Liver (tissue), 9 donors: ENCODE measurements around the gene SLU7. TPM values are rescaled to one million over a fixed set of nuclear protein-coding genes. Genes with fewer than 3 reads are reported as not detected.

Experiments used
- DNase-seq: peaks from one replicate; pipeline ENCODE4 v3.0.0-alpha.2; 2017; ENCODE audit warnings: low spot score
- H3K27ac ChIP-seq, 2 donors: one replicate each; pipeline ENCODE4 v1.7.0; 2013; ENCODE audit warnings: inconsistent platforms in 2 of 2, low read length in 2 of 2, control low read depth in 1 of 2, low read depth in 1 of 2, mild to moderate bottlenecking in 1 of 2
- H3K27me3 ChIP-seq, 4 donors: one replicate each; pipeline versions ENCODE4 v1.6.1 to v1.7.0; 2013; ENCODE audit warnings: low read length in 3 of 4, inconsistent platforms in 1 of 4, mild to moderate bottlenecking in 1 of 4, moderate library complexity in 1 of 4; ENCODE audit not compliant: control insufficient read depth in 4 of 4, insufficient read depth in 4 of 4
- H3K36me3 ChIP-seq, 4 donors: one replicate each; pipeline versions ENCODE4 v1.6.1 to v1.7.0; 2013; ENCODE audit warnings: low read length in 3 of 4, mild to moderate bottlenecking in 3 of 4, low read depth in 1 of 4, moderate library complexity in 1 of 4; ENCODE audit not compliant: control insufficient read depth in 4 of 4, insufficient read depth in 3 of 4
- H3K4me1 ChIP-seq, 4 donors: one replicate each; pipeline versions ENCODE4 v1.6.1 to v1.7.0; 2013; ENCODE audit warnings: low read length in 3 of 4, mild to moderate bottlenecking in 3 of 4, moderate library complexity in 1 of 4; ENCODE audit not compliant: control insufficient read depth in 4 of 4, insufficient read depth in 4 of 4
- H3K4me3 ChIP-seq, 3 donors: one replicate each; pipeline versions ENCODE4 v1.6.1 to v1.7.0; 2013; ENCODE audit warnings: low read length in 3 of 3, control low read depth in 1 of 3, low read depth in 1 of 3, mild to moderate bottlenecking in 1 of 3
- H3K9ac ChIP-seq, 2 donors: one replicate each; pipeline ENCODE4 v1.7.0; 2013; ENCODE audit warnings: low read length in 2 of 2, mild to moderate bottlenecking in 2 of 2, moderate library complexity in 2 of 2, control low read depth in 1 of 2, low read depth in 1 of 2
- H3K9me3 ChIP-seq, 4 donors: one replicate each; pipeline versions ENCODE4 v1.6.1 to v1.7.0; 2013; ENCODE audit warnings: low read length in 3 of 4; ENCODE audit not compliant: control insufficient read depth in 4 of 4
- EGR1 ChIP-seq, 2 donors: IDR thresholded peaks; 2 replicates each; pipeline ENCODE4 v1.6.1; 2016 to 2018; ENCODE audit warnings: antibody characterized with exemption in 2 of 2, low read depth in 2 of 2
- FOXA1 ChIP-seq: IDR thresholded peaks from 2 replicates; pipeline ENCODE4 v1.6.1; 2016; ENCODE audit warnings: antibody characterized with exemption
- FOXA2 ChIP-seq: IDR thresholded peaks from 2 replicates; pipeline ENCODE4 v1.6.1; 2016; ENCODE audit warnings: antibody characterized with exemption
- GABPA ChIP-seq, 2 donors: IDR thresholded peaks in 1 of 2; conservative IDR thresholded peaks in 1 of 2; 2 replicates each; pipeline ENCODE4 v1.6.1; 2016; ENCODE audit warnings: antibody characterized with exemption in 2 of 2, mild to moderate bottlenecking in 1 of 2, moderate library complexity in 1 of 2
- HNF4A ChIP-seq, 2 donors: conservative IDR thresholded peaks; 2 replicates each; pipeline ENCODE4 v1.6.1; 2016; ENCODE audit warnings: antibody characterized with exemption in 2 of 2, mild to moderate bottlenecking in 2 of 2
- HNF4G ChIP-seq: IDR thresholded peaks from 2 replicates; pipeline ENCODE4 v1.6.1; 2016; ENCODE audit warnings: antibody characterized with exemption
- JUND ChIP-seq, 2 donors: IDR thresholded peaks; 2 replicates each; pipeline ENCODE4 v1.6.1; 2016; ENCODE audit warnings: antibody characterized with exemption in 2 of 2
- NR2F2 ChIP-seq: IDR thresholded peaks from 2 replicates; pipeline ENCODE4 v1.6.1; 2016; ENCODE audit warnings: antibody characterized with exemption
- RAD21 ChIP-seq, 2 donors: IDR thresholded peaks; 2 replicates each; pipeline ENCODE4 v1.6.1; 2016; ENCODE audit warnings: antibody characterized with exemption in 2 of 2, mild to moderate bottlenecking in 2 of 2
- RXRA ChIP-seq, 2 donors: IDR thresholded peaks; 2 replicates each; pipeline ENCODE4 v1.6.1; 2017 to 2018; ENCODE audit warnings: antibody characterized with exemption in 2 of 2, mild to moderate bottlenecking in 1 of 2
- SP1 ChIP-seq: IDR thresholded peaks from 2 replicates; pipeline ENCODE4 v1.6.1; 2018; ENCODE audit warnings: antibody characterized with exemption, mild to moderate bottlenecking
- TAF1 ChIP-seq: conservative IDR thresholded peaks from 2 replicates; pipeline ENCODE4 v1.6.1; 2016; ENCODE audit warnings: antibody characterized with exemption, mild to moderate bottlenecking
- YY1 ChIP-seq: IDR thresholded peaks from 2 replicates; pipeline ENCODE4 v1.6.1; 2016; ENCODE audit warnings: antibody characterized with exemption, mild to moderate bottlenecking
- WGBS: extraction: QIAGEN DNeasy Blood & Tissue Kit; methylation state at CpG from one replicate; pipeline ENCODE4 v1.1.7; 2013; 5-methylcytosine and 5-hydroxymethylcytosine counted together
- polyA plus RNA-seq, 2 donors: library from polyadenylated mRNA; stranded (reverse) in 1 of 2; unstranded in 1 of 2; fragments of 200-250 nt in 1 of 2; fragments of >200 nt in 1 of 2; fragmentation: Nextera tagmentation in 1 of 2; extraction: Ambion mirVana in 1 of 2; gene quantifications; one replicate each; pipeline versions ENCODE4 v1.2.1 to v1.2.3, GENCODE V29; 2013 to 2015
- total RNA-seq, 2 donors: library from RNA; depleted of rRNA; stranded (reverse); fragments of >200 nt; gene quantifications; one replicate each; pipeline ENCODE4 v1.2.3, GENCODE V29; 2014
- TF ChIP-seq, protein P1 (sequence below): IDR thresholded peaks from 2 replicates; pipeline ENCODE4 v1.6.1; 2016; ENCODE audit warnings: antibody characterized with exemption
- TF ChIP-seq, protein P2 (sequence below): IDR thresholded peaks from 2 replicates; pipeline ENCODE4 v1.6.1; 2016; ENCODE audit warnings: antibody characterized with exemption, mild to moderate bottlenecking
- TF ChIP-seq, protein P3 (sequence below): IDR thresholded peaks from 2 replicates; pipeline ENCODE4 v1.6.1; 2016; ENCODE audit warnings: antibody characterized with exemption
- TF ChIP-seq, protein P4 (sequence below): IDR thresholded peaks from 2 replicates; pipeline ENCODE4 v1.6.1; 2016; ENCODE audit warnings: antibody characterized with exemption
- TF ChIP-seq, protein P5 (sequence below): fragments of 150-350 bp; IDR thresholded peaks from 2 replicates; pipeline ENCODE4 v1.5.1; 2017; ENCODE audit warnings: improper control_type of control experiment, low read depth, low read length; ENCODE audit not compliant: missing input control
- donor health status: healthy.
- donor health status: healthy.
- donor health status: healthy.
- donor health status: healthy.
- donor health status: healthy.

The SLU7 gene
- total and polyA plus RNA-seq, 4 donors: 7.1 to 21.8 (median 17.6) TPM

DNA sequence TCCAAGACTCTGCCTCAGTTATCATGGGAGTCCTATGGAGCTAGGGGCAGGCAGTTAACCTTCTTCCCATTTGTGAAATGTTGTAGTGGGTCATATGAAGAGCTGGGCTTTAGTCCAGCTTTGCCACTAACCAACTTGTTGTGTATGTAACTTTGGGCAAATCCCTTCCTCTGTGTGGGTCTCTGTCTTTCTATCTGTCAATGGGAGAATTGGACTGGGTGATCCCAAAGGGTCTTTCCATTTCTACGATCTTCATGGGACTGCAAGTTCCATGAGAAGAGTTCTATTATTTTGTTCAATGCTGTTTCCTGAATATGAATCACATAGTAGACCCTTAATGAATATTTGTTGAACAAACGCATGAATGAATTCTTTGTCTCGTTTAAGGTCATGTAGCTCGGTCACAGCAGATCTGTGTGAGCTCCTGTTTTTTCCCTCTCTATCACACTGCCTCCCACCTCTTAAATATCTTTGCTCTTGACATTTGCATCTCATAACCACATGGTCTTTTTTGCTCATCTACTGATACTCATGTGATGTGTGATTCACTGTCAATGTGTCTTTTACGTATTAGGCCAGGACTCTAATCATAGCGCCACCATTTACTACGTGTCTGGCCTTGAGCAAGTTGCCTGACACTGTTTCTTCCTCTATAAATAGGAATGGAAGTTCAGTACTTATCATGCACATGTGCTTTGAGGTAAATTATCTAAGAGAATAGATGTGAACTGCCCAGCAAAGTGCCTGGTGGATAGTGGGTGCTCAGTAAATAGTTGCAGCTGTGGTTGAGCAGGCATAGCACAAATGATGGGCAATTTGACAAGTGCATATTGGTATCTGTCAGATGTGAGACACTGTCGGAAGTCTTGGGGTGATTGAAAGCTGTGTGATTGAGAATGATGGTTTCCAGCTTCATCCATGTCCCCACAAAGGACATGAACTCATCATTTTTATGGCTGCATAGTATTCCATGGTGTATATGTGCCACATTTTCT, 40.2 kb upstream of the SLU7 start:
- Histone ChIP-seq H3K4me3 (no peak overlapping the region), H3K36me3 (no peaks in the 10 kb centered on the region), H3K9me3 (no peaks in the 10 kb centered on the region), H3K27me3 (peaks cover 0 to 2% (median under 1%) of the 10 kb centered on the region in 4 donors), H3K4me1 (no peaks in the 10 kb centered on the region), H3K9ac (no peak overlapping the region), H3K27ac (no peak overlapping the region)
- TF ChIP-seq EGR1 (IDR thresholded peaks at IDR 0.05; ENCODE audit: low read depth in 2 of 2): no peak
- TF ChIP-seq, protein P1, sequence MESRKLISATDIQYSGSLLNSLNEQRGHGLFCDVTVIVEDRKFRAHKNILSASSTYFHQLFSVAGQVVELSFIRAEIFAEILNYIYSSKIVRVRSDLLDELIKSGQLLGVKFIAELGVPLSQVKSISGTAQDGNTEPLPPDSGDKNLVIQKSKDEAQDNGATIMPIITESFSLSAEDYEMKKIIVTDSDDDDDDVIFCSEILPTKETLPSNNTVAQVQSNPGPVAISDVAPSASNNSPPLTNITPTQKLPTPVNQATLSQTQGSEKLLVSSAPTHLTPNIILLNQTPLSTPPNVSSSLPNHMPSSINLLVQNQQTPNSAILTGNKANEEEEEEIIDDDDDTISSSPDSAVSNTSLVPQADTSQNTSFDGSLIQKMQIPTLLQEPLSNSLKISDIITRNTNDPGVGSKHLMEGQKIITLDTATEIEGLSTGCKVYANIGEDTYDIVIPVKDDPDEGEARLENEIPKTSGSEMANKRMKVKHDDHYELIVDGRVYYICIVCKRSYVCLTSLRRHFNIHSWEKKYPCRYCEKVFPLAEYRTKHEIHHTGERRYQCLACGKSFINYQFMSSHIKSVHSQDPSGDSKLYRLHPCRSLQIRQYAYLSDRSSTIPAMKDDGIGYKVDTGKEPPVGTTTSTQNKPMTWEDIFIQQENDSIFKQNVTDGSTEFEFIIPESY: no peak
- no peak for TF ChIP-seq RXRA (IDR thresholded peaks at IDR 0.05)
- TF ChIP-seq HNF4G: no peak
- TF ChIP-seq JUND (IDR thresholded peaks at IDR 0.05): no peak
- no peak for TF ChIP-seq RAD21 (IDR thresholded peaks at IDR 0.05)
- TF ChIP-seq, protein P2, sequence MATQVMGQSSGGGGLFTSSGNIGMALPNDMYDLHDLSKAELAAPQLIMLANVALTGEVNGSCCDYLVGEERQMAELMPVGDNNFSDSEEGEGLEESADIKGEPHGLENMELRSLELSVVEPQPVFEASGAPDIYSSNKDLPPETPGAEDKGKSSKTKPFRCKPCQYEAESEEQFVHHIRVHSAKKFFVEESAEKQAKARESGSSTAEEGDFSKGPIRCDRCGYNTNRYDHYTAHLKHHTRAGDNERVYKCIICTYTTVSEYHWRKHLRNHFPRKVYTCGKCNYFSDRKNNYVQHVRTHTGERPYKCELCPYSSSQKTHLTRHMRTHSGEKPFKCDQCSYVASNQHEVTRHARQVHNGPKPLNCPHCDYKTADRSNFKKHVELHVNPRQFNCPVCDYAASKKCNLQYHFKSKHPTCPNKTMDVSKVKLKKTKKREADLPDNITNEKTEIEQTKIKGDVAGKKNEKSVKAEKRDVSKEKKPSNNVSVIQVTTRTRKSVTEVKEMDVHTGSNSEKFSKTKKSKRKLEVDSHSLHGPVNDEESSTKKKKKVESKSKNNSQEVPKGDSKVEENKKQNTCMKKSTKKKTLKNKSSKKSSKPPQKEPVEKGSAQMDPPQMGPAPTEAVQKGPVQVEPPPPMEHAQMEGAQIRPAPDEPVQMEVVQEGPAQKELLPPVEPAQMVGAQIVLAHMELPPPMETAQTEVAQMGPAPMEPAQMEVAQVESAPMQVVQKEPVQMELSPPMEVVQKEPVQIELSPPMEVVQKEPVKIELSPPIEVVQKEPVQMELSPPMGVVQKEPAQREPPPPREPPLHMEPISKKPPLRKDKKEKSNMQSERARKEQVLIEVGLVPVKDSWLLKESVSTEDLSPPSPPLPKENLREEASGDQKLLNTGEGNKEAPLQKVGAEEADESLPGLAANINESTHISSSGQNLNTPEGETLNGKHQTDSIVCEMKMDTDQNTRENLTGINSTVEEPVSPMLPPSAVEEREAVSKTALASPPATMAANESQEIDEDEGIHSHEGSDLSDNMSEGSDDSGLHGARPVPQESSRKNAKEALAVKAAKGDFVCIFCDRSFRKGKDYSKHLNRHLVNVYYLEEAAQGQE: no peak
- no peak for TF ChIP-seq TAF1
- TF ChIP-seq NR2F2: no peak
- TF ChIP-seq, protein P3, sequence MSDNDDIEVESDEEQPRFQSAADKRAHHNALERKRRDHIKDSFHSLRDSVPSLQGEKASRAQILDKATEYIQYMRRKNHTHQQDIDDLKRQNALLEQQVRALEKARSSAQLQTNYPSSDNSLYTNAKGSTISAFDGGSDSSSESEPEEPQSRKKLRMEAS: no peak
- TF ChIP-seq SP1: no peak
- TF ChIP-seq, protein P4, sequence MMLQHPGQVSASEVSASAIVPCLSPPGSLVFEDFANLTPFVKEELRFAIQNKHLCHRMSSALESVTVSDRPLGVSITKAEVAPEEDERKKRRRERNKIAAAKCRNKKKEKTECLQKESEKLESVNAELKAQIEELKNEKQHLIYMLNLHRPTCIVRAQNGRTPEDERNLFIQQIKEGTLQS: no peak
- TF ChIP-seq FOXA1: no peak
- no peak for TF ChIP-seq GABPA (IDR thresholded peaks at IDR 0.05 in 1 of 2, conservative IDR thresholded peaks at IDR 0.05 in 1 of 2)
- TF ChIP-seq HNF4A (conservative IDR thresholded peaks at IDR 0.05): no peak
- TF ChIP-seq YY1: no peak
- TF ChIP-seq, protein P5, sequence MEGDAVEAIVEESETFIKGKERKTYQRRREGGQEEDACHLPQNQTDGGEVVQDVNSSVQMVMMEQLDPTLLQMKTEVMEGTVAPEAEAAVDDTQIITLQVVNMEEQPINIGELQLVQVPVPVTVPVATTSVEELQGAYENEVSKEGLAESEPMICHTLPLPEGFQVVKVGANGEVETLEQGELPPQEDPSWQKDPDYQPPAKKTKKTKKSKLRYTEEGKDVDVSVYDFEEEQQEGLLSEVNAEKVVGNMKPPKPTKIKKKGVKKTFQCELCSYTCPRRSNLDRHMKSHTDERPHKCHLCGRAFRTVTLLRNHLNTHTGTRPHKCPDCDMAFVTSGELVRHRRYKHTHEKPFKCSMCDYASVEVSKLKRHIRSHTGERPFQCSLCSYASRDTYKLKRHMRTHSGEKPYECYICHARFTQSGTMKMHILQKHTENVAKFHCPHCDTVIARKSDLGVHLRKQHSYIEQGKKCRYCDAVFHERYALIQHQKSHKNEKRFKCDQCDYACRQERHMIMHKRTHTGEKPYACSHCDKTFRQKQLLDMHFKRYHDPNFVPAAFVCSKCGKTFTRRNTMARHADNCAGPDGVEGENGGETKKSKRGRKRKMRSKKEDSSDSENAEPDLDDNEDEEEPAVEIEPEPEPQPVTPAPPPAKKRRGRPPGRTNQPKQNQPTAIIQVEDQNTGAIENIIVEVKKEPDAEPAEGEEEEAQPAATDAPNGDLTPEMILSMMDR: no peak
- no peak for TF ChIP-seq FOXA2
- 86% methylated on average over 8 of the region's 8 CpGs for WGBS
- no peak for DNase-seq
